GM19025 (cell line): ENCODE results near the gene CAVIN2.

Source experiments
- ATAC-seq: cut with Tn5 transposase; IDR thresholded peaks from one replicate; pipeline ENCODE4 v1.9.1; 2021; ENCODE audit warnings: mild to moderate bottlenecking, low read depth, moderate library complexity; ENCODE audit not compliant: unreplicated experiment

CAVIN2 gene

GRCh38 chr2:191866675-191867506 is 20.0 kb upstream of the CAVIN2 start:
- ATAC-seq: no peak

GRCh38 chr2:191866195-191866594 is 19.3 kb upstream of the CAVIN2 start:
- no peak for ATAC-seq

- no peak for ATAC-seq
Measured at GRCh38 chr2:191864628-191865374, 17.9 kb upstream of the CAVIN2 start.

GRCh38 chr2:191863988-191864387 is 17.1 kb upstream of the CAVIN2 start:
- no peak for ATAC-seq

- no peak for ATAC-seq
Measured at GRCh38 chr2:191862156-191862775, 15.4 kb upstream of the CAVIN2 start.

- no peak for ATAC-seq
Measured at GRCh38 chr2:191860760-191861466, 14.0 kb upstream of the CAVIN2 start.

GRCh38 chr2:191859681-191860080 is 12.8 kb upstream of the CAVIN2 start:
- no peak for ATAC-seq

GRCh38 chr2:191857886-191858285 is 11.0 kb upstream of the CAVIN2 start:
- ATAC-seq: no peak

- no peak for ATAC-seq
Measured at GRCh38 chr2:191857259-191857805, 10.4 kb upstream of the CAVIN2 start.

- no peak for ATAC-seq
Measured at GRCh38 chr2:191856111-191856876, 9.4 kb upstream of the CAVIN2 start.

- ATAC-seq: no peak
Measured at GRCh38 chr2:191855382-191855781, 8.5 kb upstream of the CAVIN2 start.

- ATAC-seq: no peak
Measured at GRCh38 chr2:191854382-191855372, 7.8 kb upstream of the CAVIN2 start.

GRCh38 chr2:191853843-191854242 is 7.0 kb upstream of the CAVIN2 start:
- no peak for ATAC-seq

- ATAC-seq: no peak
Measured at GRCh38 chr2:191851158-191851557, 4.3 kb upstream of the CAVIN2 start.

- no peak for ATAC-seq
Measured at GRCh38 chr2:191848771-191849767, 2.2 kb upstream of the CAVIN2 start.

- ATAC-seq: no peak
Measured at GRCh38 chr2:191847764-191848163, 876 bp upstream of the CAVIN2 start.

- no peak for ATAC-seq
Measured at GRCh38 chr2:191845876-191846514, 893 bp downstream of the CAVIN2 start.
